Duodenal mucosa (tissue), 2 donors: Measurements from ENCODE around the gene CD79A.

Experiments
- H3K27ac ChIP-seq: one replicate; pipeline ENCODE4 v1.7.0; 2013; ENCODE audit warnings: low read depth, low read length
- H3K27me3 ChIP-seq, 2 donors: one replicate each; pipeline ENCODE4 v1.7.0; 2013; ENCODE audit warnings: low read length in 2 of 2, control low read depth in 1 of 2; ENCODE audit not compliant: insufficient read depth in 2 of 2, control insufficient read depth in 1 of 2
- H3K36me3 ChIP-seq, 2 donors: one replicate each; pipeline ENCODE4 v1.7.0; 2013; ENCODE audit warnings: low read length in 2 of 2, control low read depth in 1 of 2; ENCODE audit not compliant: insufficient read depth in 2 of 2, control insufficient read depth in 1 of 2
- H3K4me1 ChIP-seq, 2 donors: one replicate each; pipeline ENCODE4 v1.7.0; 2013; ENCODE audit warnings: low read length in 2 of 2, control low read depth in 1 of 2; ENCODE audit not compliant: insufficient read depth in 2 of 2, control insufficient read depth in 1 of 2
- H3K4me3 ChIP-seq, 2 donors: one replicate each; pipeline ENCODE4 v1.7.0; 2013; ENCODE audit warnings: low read length in 2 of 2, low read depth in 1 of 2
- H3K9ac ChIP-seq, 2 donors: one replicate each; pipeline ENCODE4 v1.7.0; 2013; ENCODE audit warnings: low read length in 2 of 2, low read depth in 1 of 2
- H3K9me3 ChIP-seq, 2 donors: one replicate each; pipeline ENCODE4 v1.7.0; 2013; ENCODE audit warnings: low read length in 2 of 2, control low read depth in 1 of 2; ENCODE audit not compliant: control insufficient read depth in 1 of 2

The CD79A gene

GRCh38 chr19:41862445-41862986 is 14.6 kb upstream of the CD79A start:
- peaks cover 42 to 48% of the 10 kb centered on the region in 2 donors for H3K36me3 ChIP-seq
- peak overlapping the region; percentile 2 to 95 for H3K9ac ChIP-seq
- H3K27ac ChIP-seq, result no peak overlapping the region
- H3K4me3 ChIP-seq, result peak overlapping the region; percentile 16 to 96
- H3K27me3 ChIP-seq, result no peaks in the 10 kb centered on the region
- H3K9me3 ChIP-seq, result no peaks in the 10 kb centered on the region
- H3K4me1 ChIP-seq, result peaks cover 49 to 66% of the 10 kb centered on the region in 2 donors

GRCh38 chr19:41863209-41863931 is 13.7 kb upstream of the CD79A start:
- Histone ChIP-seq H3K4me3 (no peak overlapping the region), H3K4me1 (peaks cover 58 to 74% of the 10 kb centered on the region in 2 donors), H3K9ac (no peak overlapping the region), H3K36me3 (peaks cover 42 to 48% of the 10 kb centered on the region in 2 donors), H3K27me3 (no peaks in the 10 kb centered on the region), H3K27ac (no peak overlapping the region), H3K9me3 (no peaks in the 10 kb centered on the region)

GRCh38 chr19:41864374-41864773 is 12.7 kb upstream of the CD79A start:
- Histone ChIP-seq H3K27ac (no peak overlapping the region), H3K9me3 (no peaks in the 10 kb centered on the region), H3K9ac (no peak overlapping the region), H3K4me1 (peaks cover 68 to 79% of the 10 kb centered on the region in 2 donors), H3K27me3 (no peaks in the 10 kb centered on the region), H3K36me3 (peaks cover 45 to 58% of the 10 kb centered on the region in 2 donors), H3K4me3 (no peak overlapping the region)

GRCh38 chr19:41866284-41866683 is 10.8 kb upstream of the CD79A start:
- peaks cover 51 to 64% of the 10 kb centered on the region in 2 donors for H3K36me3 ChIP-seq
- H3K4me3 ChIP-seq, result no peak overlapping the region
- no peaks in the 10 kb centered on the region for H3K9me3 ChIP-seq
- H3K27ac ChIP-seq, result no peak overlapping the region
- H3K4me1 ChIP-seq, result peaks cover 77 to 85% of the 10 kb centered on the region in 2 donors
- H3K27me3 ChIP-seq, result no peaks in the 10 kb centered on the region
- no peak overlapping the region for H3K9ac ChIP-seq

- H3K27me3 ChIP-seq, result no peaks in the 10 kb centered on the region
- H3K4me3 ChIP-seq, result peak overlapping the region; percentile 16 to 33
- peaks cover 30 to 56% of the 10 kb centered on the region in 2 donors for H3K36me3 ChIP-seq
- peak overlapping the region; percentile 29 to 45 for H3K9ac ChIP-seq
- H3K4me1 ChIP-seq, result peaks cover 61 to 84% of the 10 kb centered on the region in 2 donors
- H3K27ac ChIP-seq, result peak overlapping the region; percentile 41
- H3K9me3 ChIP-seq, result no peaks in the 10 kb centered on the region
These were observed 8.7 kb upstream of the CD79A start for GRCh38 chr19:41868120-41868988.

GRCh38 chr19:41868989-41869300 is 8.1 kb upstream of the CD79A start:
- Histone ChIP-seq H3K36me3 (peaks cover 28 to 52% of the 10 kb centered on the region in 2 donors), H3K4me3 (no peak overlapping the region), H3K9ac (peak overlapping the region in 1 of 2 donors; percentile 15), H3K4me1 (peaks cover 60 to 82% of the 10 kb centered on the region in 2 donors), H3K9me3 (no peaks in the 10 kb centered on the region), H3K27me3 (no peaks in the 10 kb centered on the region), H3K27ac (no peak overlapping the region)

- H3K4me1 ChIP-seq, result peaks cover 55 to 77% of the 10 kb centered on the region in 2 donors
- H3K27ac ChIP-seq, result no peak overlapping the region
- no peaks in the 10 kb centered on the region for H3K9me3 ChIP-seq
- peaks cover 23 to 47% of the 10 kb centered on the region in 2 donors for H3K36me3 ChIP-seq
- no peak overlapping the region for H3K9ac ChIP-seq
- no peak overlapping the region for H3K4me3 ChIP-seq
- no peaks in the 10 kb centered on the region for H3K27me3 ChIP-seq
These were observed 7.6 kb upstream of the CD79A start for GRCh38 chr19:41869374-41869955.

GRCh38 chr19:41870401-41870873 is 6.6 kb upstream of the CD79A start:
- Histone ChIP-seq H3K36me3 (peaks cover 16 to 37% of the 10 kb centered on the region in 2 donors), H3K4me3 (no peak overlapping the region), H3K4me1 (peaks cover 46 to 68% of the 10 kb centered on the region in 2 donors), H3K27ac (peak overlapping the region; percentile 15), H3K27me3 (no peaks in the 10 kb centered on the region), H3K9ac (no peak overlapping the region), H3K9me3 (no peaks in the 10 kb centered on the region)

- no peaks in the 10 kb centered on the region for H3K9me3 ChIP-seq
- no peak overlapping the region for H3K27ac ChIP-seq
- H3K9ac ChIP-seq, result no peak overlapping the region
- H3K36me3 ChIP-seq, result peaks cover 11 to 33% of the 10 kb centered on the region in 2 donors
- no peak overlapping the region for H3K4me3 ChIP-seq
- peaks cover 41 to 65% of the 10 kb centered on the region in 2 donors for H3K4me1 ChIP-seq
- no peaks in the 10 kb centered on the region for H3K27me3 ChIP-seq
These were observed 5.3 kb upstream of the CD79A start for GRCh38 chr19:41871573-41872383.
